SK-N-SH (cell line): ENCODE measurements around the gene PLS3.

Experiments
- CTCF ChIP-seq: fragments of 200-600 bp; sonication (generic); IDR thresholded peaks from 2 replicates; pipeline ENCODE4 v1.6.1; 2017; ENCODE audit warnings: antibody characterized with exemption, mild to moderate bottlenecking, moderate library complexity
- EP300 ChIP-seq, 2 experiments: IDR thresholded peaks; 2 replicates each; pipeline versions ENCODE4 v1.4.0 to v1.6.1; 2012; ENCODE audit warnings: borderline replicate concordance in 1 of 2, low read depth in 1 of 2, low read length in 1 of 2
- FOSL2 ChIP-seq: IDR thresholded peaks from 2 replicates; pipeline ENCODE4 v1.4.0; 2012; ENCODE audit warnings: low read depth, mild to moderate bottlenecking, moderate library complexity, borderline replicate concordance
- GATA2 ChIP-seq: sonication (generic); formaldehyde crosslinking; IDR thresholded peaks from 2 replicates; pipeline ENCODE4 v1.5.0; 2020; ENCODE audit warnings: mild to moderate bottlenecking, missing genetic modification reagents
- MAX ChIP-seq: IDR thresholded peaks from 2 replicates; pipeline ENCODE4 v1.4.0; 2012; ENCODE audit warnings: low read depth
- RXRA ChIP-seq: IDR thresholded peaks from 2 replicates; pipeline ENCODE4 v1.4.0; 2012; ENCODE audit warnings: low read depth, mild to moderate bottlenecking, borderline replicate concordance

GRCh38 chrX:115533485-115533884 is 27.5 kb upstream of the PLS3 start:
- TF ChIP-seq RXRA (no peak), CTCF (no peak), FOSL2 (no peak), MAX (no peak), GATA2 (no peak), EP300 (IDR thresholded peaks at IDR 0.05; ENCODE audit: borderline replicate concordance in 1 of 2, low read depth in 1 of 2, low read length in 1 of 2) (no peak)
